Gastrocnemius medialis (tissue), 4 donors: Measurements from ENCODE around the gene RLN3. TPM values are rescaled to one million over a fixed set of nuclear protein-coding genes. Genes with fewer than 3 reads are reported as not detected.
"Not testable (repeated sequence)": the region's sequence is repeated elsewhere in the genome, so short reads cannot be mapped to it uniquely, and the experiment has no call there.

ENCODE experiments used
- ATAC-seq, 2 donors: fragments of 150-250 bp; one replicate each; pipeline ENCODE4 v1.9.1; 2016
- DNase-seq, 2 donors: peaks; one replicate each; pipeline ENCODE4 v3.0.0-alpha.2; 2019
- H3K27ac ChIP-seq, 4 donors: fragments of 200-600 bp; sonication (generic); 1 replicate in 1 of 4; 2 replicates in 3 of 4; pipeline ENCODE4 v1.5.1; 2016 to 2018; ENCODE audit warnings: mild to moderate bottlenecking in 2 of 4, moderate library complexity in 1 of 4
- H3K27me3 ChIP-seq, 3 donors: fragments of 200-600 bp; sonication (generic) in 2 of 3; 1 replicate in 1 of 3; 2 replicates in 2 of 3; pipeline versions ENCODE4 v1.5.1 to v1.6.0; 2016 to 2019; ENCODE audit warnings: mild to moderate bottlenecking in 1 of 3, moderate library complexity in 1 of 3
- H3K36me3 ChIP-seq, 2 donors: fragments of 200-600 bp; sonication (generic) in 1 of 2; one replicate each; pipeline ENCODE4 v1.5.1; 2017 to 2018
- H3K4me1 ChIP-seq, 2 donors: fragments of 200-600 bp; sonication (generic) in 1 of 2; one replicate each; pipeline ENCODE4 v1.5.1; 2016 to 2017; ENCODE audit warnings: mild to moderate bottlenecking in 2 of 2
- H3K4me3 ChIP-seq, 4 donors: fragments of 200-600 bp; sonication (generic) in 3 of 4; 1 replicate in 1 of 4; 2 replicates in 3 of 4; pipeline ENCODE4 v1.5.1; 2016 to 2019; ENCODE audit warnings: mild to moderate bottlenecking in 2 of 4
- H3K9me3 ChIP-seq, 3 donors: fragments of 200-600 bp; sonication (generic) in 2 of 3; 1 replicate in 1 of 3; 2 replicates in 2 of 3; pipeline ENCODE4 v1.5.1; 2016 to 2019
- CTCF ChIP-seq, 5 experiments: fragments of 450-650 bp in 3 of 5; fragments of 200-600 bp in 2 of 5; sonication (generic) in 2 of 5; IDR thresholded peaks in 4 of 5; conservative IDR thresholded peaks in 1 of 5; 1 replicate in 4 of 5; 2 replicates in 1 of 5; pipeline ENCODE4 v1.5.1; 2016 to 2019; ENCODE audit warnings: antibody characterized with exemption in 5 of 5, mild to moderate bottlenecking in 3 of 5, moderate library complexity in 3 of 5
- POLR2A ChIP-seq, 2 donors: fragments of 450-650 bp; IDR thresholded peaks; one replicate each; pipeline ENCODE4 v1.6.1; 2017; ENCODE audit warnings: antibody characterized with exemption in 2 of 2, mild to moderate bottlenecking in 2 of 2, moderate library complexity in 2 of 2
- in situ Hi-C, 4 donors: fragments of 200-750 bp; cut with MboI; loops; one replicate each; pipeline versions ENCODE4 v1.15.0 to v1.8.0; 2017; ENCODE audit warnings: low sequenced_read_pairs in 4 of 4
- intact Hi-C: fragments of 100-400 bp; cut with DNase I; formaldehyde crosslinking; loops from one replicate; pipeline ENCODE4 v1.15.1; 2023; ENCODE audit warnings: low total_unique reads
- total RNA-seq, 4 donors: library from RNA; depleted of rRNA; stranded (reverse); fragments of >200 nt; gene quantifications; one replicate each; pipeline versions ENCODE4 v1.1.0 to v1.2.3, GENCODE V29; 2016

RLN3 gene
- total RNA-seq, 4 donors from 2014 or later: not detected

- no peaks in the 10 kb centered on the region for H3K36me3 ChIP-seq
- H3K4me3 ChIP-seq: no peak overlapping the region
- TF ChIP-seq CTCF (IDR thresholded peaks at IDR 0.05 in 4 of 5, conservative IDR thresholded peaks at IDR 0.05 in 1 of 5) (no peak), POLR2A (IDR thresholded peaks at IDR 0.05) (no peak)
- in situ Hi-C loops (no loop called here), intact Hi-C loops (no loop called here)
- peaks cover 0 to 5% of the 10 kb centered on the region in 2 donors for H3K4me1 ChIP-seq
- DNase-seq (no peak), ATAC-seq (no peak)
- H3K27ac ChIP-seq: peak overlapping the region in 3 of 4 donors; percentile 57 to 67 (median 59)
- H3K9me3 ChIP-seq: no peaks in the 10 kb centered on the region
- H3K27me3 ChIP-seq: no peaks in the 10 kb centered on the region
Observed at GRCh38 chr19:14035706-14036105, 7.8 kb downstream of the RLN3 start.

- in situ Hi-C loops: no loop called here
- no peak for ATAC-seq
- H3K27me3 ChIP-seq: no peaks in the 10 kb centered on the region
- no peak for TF ChIP-seq POLR2A (IDR thresholded peaks at IDR 0.05)
- no peak for TF ChIP-seq CTCF (IDR thresholded peaks at IDR 0.05 in 4 of 5, conservative IDR thresholded peaks at IDR 0.05 in 1 of 5)
- H3K9me3 ChIP-seq: no peaks in the 10 kb centered on the region
- DNase-seq: no peak
- H3K4me3 ChIP-seq: no peak overlapping the region
- H3K27ac ChIP-seq: no peak overlapping the region
- no peaks in the 10 kb centered on the region for H3K36me3 ChIP-seq
- intact Hi-C loops: no loop called here
- peaks cover 6 to 7% of the 10 kb centered on the region in 2 donors for H3K4me1 ChIP-seq
Observed at GRCh38 chr19:14039181-14039580, 11.2 kb downstream of the RLN3 start.

GRCh38 chr19:14042659-14043608 lies 15.0 kb downstream of the RLN3 start:
- intact Hi-C loops: loop anchor here (1.0 kb wide), 1 partner anchor 163 kb away; no protein-coding TSS in a partner anchor
- TF ChIP-seq CTCF (IDR thresholded peaks at IDR 0.05 in 4 of 5, conservative IDR thresholded peaks at IDR 0.05 in 1 of 5): peak; percentile 40 to 70 (median 63)
- H3K27ac ChIP-seq: peak overlapping the region; percentile 68 to 76 (median 72)

GRCh38 chr19:14047866-14048265 lies 19.9 kb downstream of the RLN3 start:
- DNase-seq, H3K27ac ChIP-seq, H3K36me3 ChIP-seq, H3K9me3 ChIP-seq, H3K27me3 ChIP-seq, H3K4me1 ChIP-seq, ATAC-seq, intact Hi-C loops, H3K4me3 ChIP-seq: not testable (repeated sequence)
- in situ Hi-C loops: loop anchor here in 3 of 4 donors (10.0 kb wide), 2 partner anchors 163 to 173 kb away; partner anchors contain the start of gene NANOS3 (in 1 of the 3)

More at GRCh38 chr19:14042659-14043608, 15.0 kb downstream of the RLN3 start:
- peak; percentile 96 to 99 for ATAC-seq
- peak overlapping the region in 3 of 4 donors; percentile 17 to 34 (median 30) for H3K4me3 ChIP-seq
- not testable (repeated sequence) for H3K4me1 ChIP-seq, H3K9me3 ChIP-seq, H3K36me3 ChIP-seq, H3K27me3 ChIP-seq
- in situ Hi-C loops: loop anchor here in 3 of 4 donors (10.0 kb wide), 2 partner anchors 158 to 168 kb away; partner anchors contain the start of gene NANOS3 (in 1 of the 3)
- DNase-seq: peak; percentile 26 to 67
